Adipocyte (in vitro differentiated cells): ENCODE results near the gene SLC35B2.
A peak's percentile ranks its signal among the peaks of the same experiment; 100 is the strongest.

Source experiments
- DNase-seq: peaks from one replicate; pipeline ENCODE4 v3.0.0-alpha.2; 2015; ENCODE audit warnings: low read depth
- H3K27me3 ChIP-seq: replicated peaks from 2 replicates; pipeline ENCODE4 v1.7.0; 2013; ENCODE audit warnings: mild to moderate bottlenecking, low read length, moderate library complexity; ENCODE audit not compliant: control insufficient read depth, insufficient read depth
- H3K36me3 ChIP-seq: 2 replicates; pipeline ENCODE4 v1.7.0; 2013; ENCODE audit warnings: low read length, mild to moderate bottlenecking, moderate library complexity; ENCODE audit not compliant: control insufficient read depth, insufficient read depth, severe bottlenecking
- H3K4me1 ChIP-seq: 2 replicates; pipeline ENCODE4 v1.7.0; 2013; ENCODE audit warnings: mild to moderate bottlenecking, low read length, moderate library complexity; ENCODE audit not compliant: control insufficient read depth, insufficient read depth
- H3K4me3 ChIP-seq: 2 replicates; pipeline ENCODE4 v1.7.0; 2013; ENCODE audit warnings: mild to moderate bottlenecking, low read length, moderate library complexity
- H3K9ac ChIP-seq: 2 replicates; pipeline ENCODE4 v1.7.0; 2013; ENCODE audit warnings: mild to moderate bottlenecking, low read length, moderate library complexity
- H3K9me3 ChIP-seq: 2 replicates; pipeline ENCODE4 v1.7.0; 2013; ENCODE audit warnings: mild to moderate bottlenecking, low read length, moderate library complexity; ENCODE audit not compliant: control insufficient read depth

SLC35B2 gene

GRCh38 chr6:44284121-44284520, 26.8 kb upstream of the SLC35B2 start:
- H3K4me3 ChIP-seq = no peak overlapping the region
- H3K27me3 ChIP-seq = peaks cover 87% of the 10 kb centered on the region
- H3K9me3 ChIP-seq = no peaks in the 10 kb centered on the region
- H3K36me3 ChIP-seq = no peaks in the 10 kb centered on the region
- DNase-seq = no peak
- H3K4me1 ChIP-seq = no peaks in the 10 kb centered on the region
- H3K9ac ChIP-seq = no peak overlapping the region

- Histone ChIP-seq H3K9me3 (no peaks in the 10 kb centered on the region), H3K4me3 (no peak overlapping the region), H3K36me3 (no peaks in the 10 kb centered on the region), H3K27me3 (peaks cover 81% of the 10 kb centered on the region), H3K9ac (no peak overlapping the region), H3K4me1 (no peaks in the 10 kb centered on the region)
- DNase-seq = no peak
Measured at GRCh38 chr6:44278774-44279697, 21.7 kb upstream of the SLC35B2 start.

- Histone ChIP-seq H3K4me3 (no peak overlapping the region), H3K9me3 (no peaks in the 10 kb centered on the region), H3K36me3 (no peaks in the 10 kb centered on the region), H3K27me3 (peaks cover 79% of the 10 kb centered on the region), H3K4me1 (no peaks in the 10 kb centered on the region), H3K9ac (no peak overlapping the region)
- DNase-seq = no peak
Measured at GRCh38 chr6:44278315-44278714, 21.0 kb upstream of the SLC35B2 start.

GRCh38 chr6:44277763-44278162, 20.4 kb upstream of the SLC35B2 start:
- no peak overlapping the region for H3K4me3 ChIP-seq
- no peaks in the 10 kb centered on the region for H3K9me3 ChIP-seq
- H3K27me3 ChIP-seq = peaks cover 79% of the 10 kb centered on the region
- no peaks in the 10 kb centered on the region for H3K36me3 ChIP-seq
- DNase-seq = no peak
- H3K4me1 ChIP-seq = no peaks in the 10 kb centered on the region
- H3K9ac ChIP-seq = no peak overlapping the region

- Histone ChIP-seq H3K9me3 (no peaks in the 10 kb centered on the region), H3K27me3 (peaks cover 80% of the 10 kb centered on the region)
Measured at GRCh38 chr6:44276667-44277640, 19.6 kb upstream of the SLC35B2 start.

GRCh38 chr6:44275749-44276648, 18.7 kb upstream of the SLC35B2 start:
- no peak for DNase-seq
- Histone ChIP-seq H3K9ac (no peak overlapping the region), H3K36me3 (no peaks in the 10 kb centered on the region), H3K27me3 (peaks cover 82% of the 10 kb centered on the region), H3K4me1 (no peaks in the 10 kb centered on the region), H3K9me3 (no peaks in the 10 kb centered on the region), H3K4me3 (peak overlapping the region; percentile 53)

More at GRCh38 chr6:44276667-44277640, 19.6 kb upstream of the SLC35B2 start:
- Histone ChIP-seq H3K9ac (no peak overlapping the region), H3K4me1 (no peaks in the 10 kb centered on the region), H3K36me3 (no peaks in the 10 kb centered on the region), H3K4me3 (no peak overlapping the region)
- no peak for DNase-seq

- no peaks in the 10 kb centered on the region for H3K36me3 ChIP-seq
- H3K9ac ChIP-seq = no peak overlapping the region
- no peaks in the 10 kb centered on the region for H3K4me1 ChIP-seq
- DNase-seq = no peak
- peaks cover 76% of the 10 kb centered on the region for H3K27me3 ChIP-seq
- H3K9me3 ChIP-seq = no peaks in the 10 kb centered on the region
- no peak overlapping the region for H3K4me3 ChIP-seq
Measured at GRCh38 chr6:44275271-44275748, 18.0 kb upstream of the SLC35B2 start.

GRCh38 chr6:44273617-44274016, 16.3 kb upstream of the SLC35B2 start:
- H3K27me3 ChIP-seq = peaks cover 80% of the 10 kb centered on the region
- H3K9ac ChIP-seq = no peak overlapping the region
- H3K4me3 ChIP-seq = no peak overlapping the region

GRCh38 chr6:44272999-44273566, 15.8 kb upstream of the SLC35B2 start:
- peaks cover 80% of the 10 kb centered on the region for H3K27me3 ChIP-seq

More at GRCh38 chr6:44273617-44274016, 16.3 kb upstream of the SLC35B2 start:
- Histone ChIP-seq H3K4me1 (no peaks in the 10 kb centered on the region), H3K9me3 (no peaks in the 10 kb centered on the region), H3K36me3 (no peaks in the 10 kb centered on the region)
- no peak for DNase-seq

GRCh38 chr6:44272529-44272928, 15.2 kb upstream of the SLC35B2 start:
- no peak overlapping the region for H3K9ac ChIP-seq
- H3K4me1 ChIP-seq = no peaks in the 10 kb centered on the region
- H3K4me3 ChIP-seq = no peak overlapping the region
- H3K27me3 ChIP-seq = peaks cover 75% of the 10 kb centered on the region
- DNase-seq = no peak
- no peaks in the 10 kb centered on the region for H3K36me3 ChIP-seq
- H3K9me3 ChIP-seq = no peaks in the 10 kb centered on the region

More at GRCh38 chr6:44272999-44273566, 15.8 kb upstream of the SLC35B2 start:
- Histone ChIP-seq H3K4me3 (no peak overlapping the region), H3K4me1 (no peaks in the 10 kb centered on the region), H3K36me3 (no peaks in the 10 kb centered on the region), H3K9me3 (no peaks in the 10 kb centered on the region), H3K9ac (no peak overlapping the region)
- no peak for DNase-seq
